ENCODE data around the gene PUSL1.

PUSL1 gene, protein sequence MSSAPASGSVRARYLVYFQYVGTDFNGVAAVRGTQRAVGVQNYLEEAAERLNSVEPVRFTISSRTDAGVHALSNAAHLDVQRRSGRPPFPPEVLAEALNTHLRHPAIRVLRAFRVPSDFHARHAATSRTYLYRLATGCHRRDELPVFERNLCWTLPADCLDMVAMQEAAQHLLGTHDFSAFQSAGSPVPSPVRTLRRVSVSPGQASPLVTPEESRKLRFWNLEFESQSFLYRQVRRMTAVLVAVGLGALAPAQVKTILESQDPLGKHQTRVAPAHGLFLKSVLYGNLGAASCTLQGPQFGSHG

DNA sequence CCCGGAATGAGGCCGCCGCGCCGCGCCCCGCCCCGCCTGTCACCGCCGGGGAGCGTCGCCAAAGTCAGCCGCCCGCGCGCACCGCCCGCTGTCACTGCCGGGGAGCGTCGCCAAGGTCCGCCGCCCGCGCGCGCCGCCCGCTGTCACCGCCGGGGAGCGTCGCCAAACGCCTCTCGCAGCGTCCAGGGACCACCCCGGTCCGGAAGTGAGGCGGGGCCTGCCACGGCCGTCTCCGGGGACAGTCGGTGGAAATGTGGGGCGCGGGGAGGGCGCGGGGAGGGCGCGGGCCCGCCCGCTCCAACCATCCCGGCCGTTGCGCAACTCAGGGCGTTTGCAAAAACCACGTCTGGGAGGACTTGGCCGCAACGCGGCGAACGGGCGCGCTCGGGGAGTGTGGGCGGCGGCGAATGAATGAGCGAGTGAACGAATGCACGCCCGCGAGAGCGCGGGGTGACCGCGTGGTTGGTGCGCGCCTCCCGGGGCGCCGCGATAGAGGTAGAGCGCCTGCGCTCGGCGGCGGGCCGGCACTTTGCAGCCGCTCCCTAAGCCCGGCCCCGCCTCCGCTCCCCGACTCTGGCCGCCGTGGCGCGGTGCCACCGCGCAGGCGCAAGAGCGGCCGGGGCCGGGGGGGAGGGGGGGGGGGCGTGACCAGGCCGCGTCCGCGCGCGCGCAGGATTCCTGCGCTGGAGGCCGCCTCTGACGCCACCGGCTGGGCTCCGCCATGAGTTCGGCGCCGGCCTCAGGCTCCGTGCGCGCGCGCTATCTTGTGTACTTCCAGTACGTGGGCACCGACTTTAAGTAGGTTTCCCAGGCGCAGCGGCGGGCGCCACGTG lies at the start of gene PUSL1, which contains the start of gene ACAP3:
Gene PUSL1 (plus strand): TSS at position 675 of the 833 bp plus-strand sequence. CDS start 47 bp downstream, at position 722.
Gene ACAP3 (minus strand): TSS at position 8 of the 833 bp plus-strand sequence. CDS start 115 bp downstream, outside the sequence.
- DNase-seq (ENCODE audit: low spot score): peak; percentile 92

DNA sequence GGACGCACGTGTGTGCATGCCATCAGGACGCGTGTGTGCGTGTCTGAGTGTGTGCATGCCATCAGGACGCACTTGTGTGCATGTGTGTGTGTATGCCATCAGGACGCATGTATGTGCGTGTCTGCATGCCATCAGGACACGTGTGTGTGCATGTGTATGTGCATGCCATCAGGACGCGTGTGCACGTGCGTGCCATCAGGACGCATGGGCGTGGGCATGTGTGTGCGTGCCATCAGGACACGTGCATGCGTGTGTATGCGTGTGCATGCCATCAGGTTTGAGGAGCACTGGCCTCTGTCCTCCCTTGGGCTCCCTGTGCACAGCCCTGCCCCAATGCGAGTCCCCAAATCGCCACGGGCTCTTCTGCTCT lies 49.3 kb upstream of the PUSL1 start:
- DNase-seq (ENCODE audit: low spot score): no peak

DNA sequence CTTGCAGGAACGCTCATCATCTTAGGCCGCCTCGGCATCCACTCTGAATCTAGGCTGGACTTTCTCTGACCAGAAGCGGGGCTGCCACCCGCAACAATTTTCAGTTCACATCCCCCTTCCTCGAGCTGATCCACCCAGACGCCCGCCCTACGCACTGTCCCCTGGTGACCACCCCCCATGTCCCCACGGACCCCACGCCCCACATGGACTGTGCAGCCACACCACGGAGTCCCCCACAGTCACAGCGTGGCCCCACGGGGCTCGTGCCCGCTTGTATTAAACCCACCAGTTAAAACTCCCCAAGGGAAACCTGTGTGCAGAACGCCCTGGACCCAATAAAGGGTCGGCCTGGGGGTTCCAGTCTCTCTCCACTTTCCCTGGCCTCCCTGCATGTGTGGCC lies 48.9 kb upstream of the PUSL1 start:
- no peak for DNase-seq (ENCODE audit: low spot score)

DNA sequence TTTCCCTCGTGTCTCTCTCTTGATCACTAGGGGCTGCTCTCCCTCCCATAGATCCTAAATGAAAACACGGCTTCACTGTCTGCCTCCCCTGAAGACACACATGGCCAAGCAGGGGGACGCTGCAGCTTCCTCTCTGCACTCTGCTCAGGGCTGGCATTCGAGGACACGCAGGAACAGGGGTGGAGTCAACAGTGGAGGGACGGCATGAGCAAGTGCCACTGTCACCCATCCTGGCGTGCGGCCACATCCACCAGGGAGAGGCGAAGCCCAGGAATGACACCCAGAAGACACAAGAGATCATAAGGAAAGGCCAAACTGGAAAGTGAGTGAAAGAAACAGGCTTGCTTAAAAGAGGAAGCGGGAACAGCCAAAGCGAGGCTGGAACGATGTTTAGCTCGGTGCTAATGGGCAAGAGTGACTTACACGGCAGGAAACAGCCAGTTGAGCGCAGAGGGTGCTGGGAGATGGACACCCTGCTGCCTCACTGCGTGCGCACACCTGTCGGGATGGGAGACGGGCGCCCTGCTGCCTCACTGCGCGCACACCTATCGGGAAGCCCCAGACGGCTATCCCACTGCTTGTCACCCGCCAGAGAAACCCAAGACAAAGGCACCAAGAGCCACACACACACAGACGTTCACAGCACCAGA lies 48.3 kb upstream of the PUSL1 start:
- DNase-seq (ENCODE audit: low spot score): no peak

DNA sequence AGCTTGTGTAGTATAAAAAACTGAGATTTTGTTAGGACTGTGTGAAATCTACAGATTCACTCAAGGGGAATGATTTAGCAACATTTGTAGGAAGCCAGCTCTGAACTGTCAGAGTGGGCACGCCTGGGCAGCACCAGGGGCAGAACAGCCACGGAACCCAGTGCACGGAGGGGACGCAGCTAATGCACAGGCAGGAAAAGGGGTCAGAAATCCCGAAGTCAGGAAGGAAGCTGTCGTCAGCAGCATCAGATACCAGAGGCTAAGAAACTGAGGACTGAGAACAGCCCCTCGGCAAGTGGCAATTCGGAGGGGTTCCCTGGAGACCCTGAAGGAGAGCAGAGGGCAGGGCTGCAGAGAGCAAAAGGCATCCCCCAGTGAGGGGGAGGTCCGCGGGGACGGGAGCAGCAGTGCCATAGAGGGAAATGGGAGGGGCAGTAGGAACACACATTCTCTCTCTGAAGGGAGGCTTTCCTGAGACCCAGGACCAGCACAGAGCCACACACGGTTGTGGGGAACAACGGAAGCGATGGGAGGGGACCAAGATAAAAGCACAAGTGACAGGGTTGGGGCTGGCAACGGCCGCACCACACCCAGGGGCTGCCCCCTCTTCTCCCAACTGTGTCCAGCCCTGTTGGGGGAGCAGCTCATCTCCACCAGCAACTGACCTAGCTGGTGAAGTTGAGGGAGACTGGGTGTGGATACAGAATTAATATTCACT lies 47.4 kb upstream of the PUSL1 start:
- no peak for DNase-seq (ENCODE audit: low spot score)

DNA sequence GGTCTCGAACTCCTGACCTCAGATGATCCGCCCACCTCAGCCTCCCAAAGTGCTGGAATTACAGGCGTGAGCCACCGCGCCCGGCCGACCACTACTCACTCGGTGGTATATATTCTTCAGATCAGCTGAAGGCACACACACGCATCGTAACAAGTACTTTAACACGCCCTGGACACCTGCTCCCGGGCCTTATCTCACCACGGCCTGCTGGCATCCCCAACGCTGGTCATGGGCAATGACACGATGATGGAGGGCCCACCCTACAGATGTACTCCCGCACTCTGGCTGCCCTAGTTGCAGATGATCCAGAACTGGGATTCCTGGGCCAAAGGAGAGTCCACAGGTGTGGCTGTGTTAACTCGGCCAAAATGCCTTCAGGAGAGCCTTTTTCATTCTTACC lies 46.3 kb upstream of the PUSL1 start:
- no peak for DNase-seq (ENCODE audit: low spot score)

DNA sequence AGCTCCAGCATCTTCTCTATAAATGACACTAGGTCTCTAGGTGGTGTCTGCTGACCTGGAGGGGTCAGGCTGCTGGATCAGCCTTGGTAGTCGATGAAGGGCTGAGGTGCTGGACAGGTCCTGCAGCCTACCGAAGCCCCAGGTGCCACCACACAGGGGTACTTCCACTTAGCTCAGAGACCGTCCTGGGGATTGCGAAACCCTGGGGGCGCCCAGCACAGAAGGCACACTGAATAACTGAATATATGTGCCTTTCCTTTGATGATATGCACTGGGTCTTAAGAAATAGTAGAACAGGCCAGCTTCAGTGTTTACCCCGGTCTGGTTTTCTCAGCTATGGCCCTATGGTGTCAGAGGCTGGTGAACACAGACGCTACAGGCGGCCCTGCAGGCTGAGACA lies 45.6 kb upstream of the PUSL1 start:
- DNase-seq (ENCODE audit: low spot score): no peak

DNA sequence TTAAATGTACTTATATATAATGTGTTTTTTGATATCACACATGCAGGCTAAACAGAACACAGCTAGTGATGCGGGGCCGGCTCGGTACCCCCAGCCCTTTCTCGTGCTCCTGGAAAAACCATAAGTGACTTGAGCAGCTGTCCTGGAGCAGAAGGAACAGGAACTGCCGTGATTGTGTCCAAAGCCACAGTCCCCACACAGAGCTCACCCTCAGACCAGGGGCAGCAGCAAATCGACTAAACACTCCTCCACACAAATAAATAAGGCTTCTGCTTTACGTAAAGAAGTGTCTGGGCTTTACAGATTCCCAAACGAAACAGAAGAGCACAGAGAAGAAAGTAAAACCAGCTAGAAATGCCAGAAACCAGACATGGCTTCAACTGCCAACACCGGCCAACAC lies 44.4 kb upstream of the PUSL1 start:
- no peak for DNase-seq (ENCODE audit: low spot score)

DNA sequence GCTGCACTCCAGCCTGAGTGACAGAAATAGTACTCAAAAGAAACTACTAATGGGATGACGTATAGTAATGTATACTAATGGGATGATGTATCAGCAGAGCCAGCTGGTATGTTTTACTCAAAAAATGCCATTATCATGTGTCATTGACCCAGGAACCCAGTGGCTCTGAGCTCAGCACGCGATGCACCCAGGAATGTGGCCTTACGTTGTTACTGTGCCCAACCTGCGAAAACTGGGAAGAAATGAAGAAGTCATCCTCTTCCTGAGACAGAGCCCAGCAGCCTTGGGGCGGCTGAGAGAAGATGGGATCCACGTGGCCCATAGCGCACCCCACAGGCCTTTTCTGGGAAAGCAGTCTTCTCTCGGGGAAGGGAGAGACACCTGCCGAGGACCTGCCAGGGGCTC lies 43.5 kb upstream of the PUSL1 start:
- no peak for DNase-seq (ENCODE audit: low spot score)

DNA sequence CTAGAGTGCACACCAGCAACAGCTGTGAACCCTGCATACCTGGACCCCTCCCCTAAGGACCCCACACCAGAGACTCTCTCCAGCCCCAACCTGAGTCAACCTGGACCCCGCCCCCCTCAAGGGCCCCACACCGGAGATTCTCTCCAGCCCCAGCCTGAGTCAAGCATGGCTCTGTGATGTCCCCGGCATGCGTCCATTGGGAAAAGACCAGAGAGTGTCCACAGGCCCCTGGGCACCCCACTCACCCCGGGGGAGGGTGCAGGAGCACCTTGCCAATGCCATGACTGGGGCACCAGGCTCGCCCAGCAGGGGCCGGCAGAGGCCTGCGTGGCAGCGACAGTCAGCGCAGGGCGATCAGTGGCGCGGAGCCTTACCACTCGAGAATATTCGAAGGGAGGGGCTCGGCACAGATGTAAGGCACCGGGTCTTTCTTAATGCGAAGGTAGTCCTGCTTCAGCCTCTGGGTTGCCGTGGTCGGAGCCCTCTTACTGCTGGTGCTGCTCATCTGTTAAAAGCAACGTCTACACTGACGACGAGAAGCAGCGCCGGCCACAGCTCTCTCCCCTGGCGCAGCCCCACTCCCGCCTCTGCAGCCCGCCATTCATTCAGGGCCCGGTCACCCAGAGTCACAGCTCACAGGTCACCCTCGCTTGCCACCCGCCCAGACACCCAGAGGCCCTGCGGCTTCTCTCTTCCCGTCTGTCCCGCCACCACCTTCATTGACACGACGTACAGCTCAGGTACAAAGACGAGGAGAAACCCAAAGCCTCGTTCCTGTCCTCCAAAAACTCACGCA lies 40.7 kb upstream of the PUSL1 start:
- DNase-seq (ENCODE audit: low spot score): no peak

DNA sequence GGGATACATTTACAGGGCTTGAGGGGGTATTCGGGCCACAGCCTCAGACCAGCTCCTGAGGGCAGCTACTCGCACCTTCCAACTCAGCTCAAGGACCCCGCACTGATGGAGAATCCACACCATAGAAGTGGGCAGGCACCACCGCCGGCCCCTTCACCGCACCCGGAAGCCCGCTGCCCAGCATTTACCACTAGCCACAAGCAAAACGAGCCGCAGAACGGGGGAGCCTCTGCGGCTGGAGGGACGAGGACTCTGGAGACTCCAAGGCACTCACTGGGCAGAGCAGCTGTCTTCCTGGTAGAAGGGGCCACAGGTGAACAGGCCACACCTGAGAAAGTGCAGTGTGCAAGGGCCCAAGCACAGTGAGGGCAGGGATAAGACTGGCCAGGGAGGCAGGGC lies 40.1 kb upstream of the PUSL1 start:
- no peak for DNase-seq (ENCODE audit: low spot score)

DNA sequence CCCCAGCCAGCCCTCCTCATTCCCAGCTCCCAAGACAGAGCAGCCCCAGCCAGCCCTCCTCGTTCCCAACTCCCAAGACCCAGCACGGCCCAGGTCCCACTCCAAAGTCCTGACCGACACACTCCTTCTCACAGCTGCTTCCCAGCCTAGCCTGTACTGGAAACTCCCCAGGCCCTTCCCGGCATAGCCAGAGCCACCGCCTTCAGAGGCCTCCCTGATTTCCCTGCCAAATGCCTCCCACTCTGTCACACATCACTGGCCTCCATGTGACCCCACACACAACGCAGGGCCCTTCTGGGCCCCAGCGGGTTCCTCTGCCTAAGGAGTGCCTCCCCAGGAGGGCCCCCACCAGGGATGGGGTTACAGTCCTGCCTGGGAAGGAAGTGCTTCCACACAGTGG lies 37.6 kb upstream of the PUSL1 start:
- no peak for DNase-seq (ENCODE audit: low spot score)

DNA sequence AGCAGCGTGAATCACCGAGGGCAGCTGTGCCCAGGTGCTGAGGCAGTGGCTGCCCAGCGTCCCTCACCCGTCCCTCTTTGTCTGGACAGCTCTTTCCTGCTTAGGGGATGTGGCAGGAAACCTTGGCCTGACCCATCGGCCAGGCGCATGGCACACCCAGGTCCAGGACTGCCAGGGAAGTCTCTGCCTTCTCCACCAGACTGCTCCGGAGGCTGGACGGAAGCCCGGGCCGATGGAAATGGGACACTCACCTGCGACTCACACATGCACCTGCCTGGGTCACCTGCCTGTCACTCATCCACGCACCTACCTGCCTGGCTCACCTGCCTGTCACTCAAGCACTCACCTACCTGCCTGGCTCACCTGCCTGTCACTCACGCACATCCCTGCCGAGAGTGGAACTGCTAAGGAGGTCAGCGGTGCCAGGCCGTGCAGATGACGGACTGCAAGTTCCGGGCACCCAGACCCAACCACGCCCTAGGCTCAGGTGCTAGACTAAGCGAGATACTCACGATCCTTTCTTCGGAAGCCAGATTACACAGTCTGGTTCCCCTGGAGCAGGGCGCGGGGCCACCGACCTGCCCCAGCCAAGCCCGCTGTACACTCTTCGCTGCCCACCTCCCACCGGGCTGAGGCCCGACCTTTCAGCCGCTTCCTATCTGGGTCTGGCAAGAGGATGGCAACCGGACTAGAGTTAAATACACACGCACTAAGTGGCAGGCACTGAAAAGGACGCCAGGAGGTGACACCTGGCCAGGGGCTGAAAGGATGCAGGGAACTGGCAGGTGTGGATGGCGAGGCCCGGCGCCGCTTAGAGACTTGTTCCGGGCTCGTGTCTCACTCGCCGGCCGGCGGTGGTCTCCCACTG lies 35.8 kb upstream of the PUSL1 start:
- peak; percentile 43 for DNase-seq (ENCODE audit: low spot score)

DNA sequence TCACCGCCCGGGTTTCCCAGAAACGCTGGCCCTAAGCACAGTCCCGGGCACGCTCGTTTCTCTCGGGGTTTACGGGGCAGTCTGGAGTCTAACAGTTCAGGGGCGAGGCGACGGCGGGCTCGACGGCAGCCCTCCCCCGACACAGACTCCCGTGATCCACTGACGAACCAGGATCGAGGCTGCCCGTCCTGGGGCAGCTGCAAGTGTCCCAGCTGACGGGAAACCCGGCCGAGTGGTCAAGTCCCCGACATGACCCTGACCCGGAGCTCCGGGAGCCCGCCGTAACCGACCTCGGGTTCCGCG lies 35.2 kb upstream of the PUSL1 start:
- DNase-seq (ENCODE audit: low spot score): no peak

DNA sequence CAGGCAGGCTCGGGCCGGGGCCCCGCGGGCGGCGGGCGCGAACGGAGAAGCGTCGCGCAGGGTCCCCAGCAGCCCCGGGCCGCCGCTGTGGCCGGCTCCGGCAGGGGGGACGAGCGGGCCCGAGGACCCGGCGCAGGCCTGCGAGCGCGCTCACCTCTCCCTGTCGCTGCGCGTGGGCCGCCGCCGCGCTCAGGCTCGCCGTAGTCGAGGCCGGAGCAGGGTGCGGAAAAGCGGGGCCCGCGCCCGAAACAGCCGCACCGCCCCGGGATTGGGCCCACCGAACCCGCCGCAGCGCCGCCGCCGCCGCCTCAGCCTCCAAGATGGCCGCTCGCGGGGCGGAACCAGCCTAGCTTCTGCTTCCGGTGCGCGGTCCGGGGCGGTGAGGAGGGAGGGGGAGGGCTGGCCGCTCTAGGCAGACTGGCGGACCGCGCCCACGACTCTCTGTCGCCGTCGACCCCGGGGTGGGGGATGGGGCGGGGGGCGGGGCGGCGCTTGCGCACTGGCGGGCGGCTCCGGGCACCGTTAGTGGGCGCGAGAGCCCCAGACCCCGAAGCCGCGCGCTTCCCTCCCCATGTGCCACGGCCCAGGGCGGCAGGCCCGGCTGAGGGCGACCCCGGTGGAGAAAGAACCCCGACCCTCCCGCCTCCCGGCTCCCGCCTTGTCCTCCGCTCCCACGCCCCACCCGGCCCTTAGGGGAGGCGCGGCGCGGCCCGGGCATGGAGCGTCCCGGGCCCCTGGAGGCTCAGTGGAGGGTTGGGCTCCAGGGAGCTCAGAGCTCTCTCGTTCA lies 34.7 kb upstream of the PUSL1 start, which contains the start of gene UBE2J2:
Gene UBE2J2 (minus strand): TSS at position 343 of the 787 bp plus-strand sequence. CDS start 5,862 bp downstream, outside the sequence.
- DNase-seq (ENCODE audit: low spot score): peak; percentile 93

DNA sequence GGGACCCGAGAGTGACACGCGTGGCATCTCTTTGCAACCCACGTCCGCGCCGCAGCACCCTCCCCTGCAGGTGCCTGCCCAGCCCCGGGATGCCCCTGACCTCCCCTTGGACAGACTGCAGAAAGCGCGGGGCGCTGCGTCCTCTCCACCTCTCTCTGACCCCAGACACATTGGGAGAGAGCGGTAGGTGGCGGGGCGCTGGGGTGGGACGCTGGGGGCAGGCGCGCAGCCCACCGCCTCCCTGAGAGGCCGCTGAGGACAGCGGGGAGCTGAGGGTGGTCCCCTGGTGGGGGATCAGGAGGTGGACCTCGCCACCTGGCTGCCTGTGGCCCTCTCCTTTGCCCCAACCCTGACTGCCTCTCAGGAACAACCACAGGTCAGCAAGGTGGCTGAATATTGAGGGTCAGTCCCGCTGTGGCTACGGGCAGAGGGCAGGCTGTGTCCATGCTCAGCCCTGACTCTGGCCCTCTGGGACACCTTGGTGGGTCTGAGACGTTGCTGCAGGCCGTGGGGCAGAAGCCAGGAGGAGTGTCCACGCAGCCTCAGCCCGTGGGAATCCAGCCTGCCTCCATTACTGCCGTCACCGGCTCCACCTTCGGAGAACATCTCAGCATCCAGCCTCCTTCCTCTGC lies 34.0 kb upstream of the PUSL1 start:
- no peak for DNase-seq (ENCODE audit: low spot score)

DNA sequence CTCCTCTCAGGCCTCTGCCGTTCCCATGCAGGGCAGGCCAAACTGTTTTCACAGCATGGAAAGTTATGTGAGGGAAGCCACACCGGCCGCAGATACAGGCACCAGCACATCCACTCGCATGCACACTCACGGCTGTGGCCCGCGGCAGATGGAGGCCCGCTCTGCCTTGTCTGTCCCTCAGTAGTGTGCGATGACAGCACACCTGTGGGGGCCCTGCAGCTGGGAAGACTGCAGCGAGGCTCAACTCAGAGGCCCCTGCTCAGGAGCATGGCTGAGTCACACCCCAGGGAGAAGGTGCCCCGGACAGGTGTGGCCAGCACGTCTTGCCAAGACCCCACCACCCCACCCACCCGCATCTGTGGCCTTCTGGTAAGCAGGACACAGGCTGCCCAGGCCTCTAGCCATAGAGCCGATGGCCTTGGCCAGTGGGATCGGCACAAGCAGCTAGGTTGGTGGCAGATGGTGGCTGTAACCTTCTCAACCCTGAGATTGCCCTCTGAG lies 33.4 kb upstream of the PUSL1 start:
- DNase-seq (ENCODE audit: low spot score): no peak

DNA sequence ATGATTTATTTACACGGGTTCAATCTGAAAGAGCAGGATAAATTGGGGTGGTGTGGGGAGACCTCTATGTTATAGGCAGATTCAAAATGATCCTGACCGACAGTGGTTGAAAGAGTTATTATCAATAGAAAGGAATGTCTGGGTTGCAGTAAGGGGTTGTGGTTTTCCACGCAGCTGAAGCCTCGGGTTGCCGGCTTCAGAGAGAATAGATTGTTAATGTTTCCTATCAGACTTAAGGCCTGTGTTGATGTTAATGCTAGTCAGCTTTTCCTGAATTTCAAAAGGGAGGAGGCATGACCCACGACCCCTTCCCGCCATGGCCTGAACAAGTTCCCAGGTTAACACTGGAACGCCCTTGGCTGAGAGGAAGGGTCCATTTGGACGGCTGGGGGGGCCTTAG lies 32.6 kb upstream of the PUSL1 start:
- no peak for DNase-seq (ENCODE audit: low spot score)

DNA sequence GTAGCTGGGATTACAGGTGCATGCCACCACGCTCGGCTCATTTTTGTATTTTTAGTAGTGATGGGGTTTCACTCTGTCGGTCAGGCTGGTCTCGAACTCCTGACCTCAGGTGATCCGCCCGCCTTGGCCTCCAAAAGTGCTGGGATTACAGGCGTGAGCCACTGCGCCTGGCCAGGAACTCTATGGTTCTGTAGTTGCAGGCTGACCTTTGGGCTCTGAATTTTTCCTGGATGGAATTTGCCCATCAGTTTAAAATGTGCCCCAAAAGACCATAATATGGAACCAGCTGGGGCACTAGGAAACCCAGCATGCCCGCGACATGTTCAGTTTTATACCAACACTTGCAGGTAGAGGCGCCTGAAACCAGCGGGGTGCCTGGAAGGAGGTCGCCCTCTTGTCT lies 29.8 kb upstream of the PUSL1 start:
- no peak for DNase-seq (ENCODE audit: low spot score)

All from LoVo (cell line).